Astrocyte (in vitro differentiated cells and primary cell): ENCODE data around the gene C1QTNF5.

Experiments
- CTCF ChIP-seq: IDR thresholded peaks from 2 replicates; pipeline ENCODE4 v1.5.1; 2011; ENCODE audit warnings: low read depth, mild to moderate bottlenecking, inconsistent platforms, low read length, moderate library complexity; ENCODE audit not compliant: insufficient read depth
- EZH2 ChIP-seq: IDR thresholded peaks from 2 replicates; pipeline ENCODE4 v1.6.1; 2012; ENCODE audit warnings: mild to moderate bottlenecking, low read length, inconsistent platforms; ENCODE audit not compliant: insufficient read depth

GRCh38 chr11:119330237-119330636 is 10.4 kb downstream of the C1QTNF5 start:
- no peak for TF ChIP-seq CTCF
- TF ChIP-seq EZH2: no peak
